Caki2 (cell line): ENCODE measurements around the gene ITLN2. TPM values are rescaled to one million over a fixed set of nuclear protein-coding genes. Genes with fewer than 3 reads are reported as not detected.
A peak's percentile ranks its signal among the peaks of the same experiment; 100 is the strongest.
"Not testable (repeated sequence)": the region's sequence is repeated elsewhere in the genome, so short reads cannot be mapped to it uniquely, and the experiment has no call there.

Source experiments
- DNase-seq: peaks from one replicate; pipeline ENCODE4 v3.0.0-alpha.2; 2015; ENCODE audit warnings: low read depth
- in situ Hi-C: cut with HindIII; loops from 2 replicates; pipeline ENCODE4 v1.10.0; 2016; ENCODE audit warnings: low sequenced_read_pairs, low pct_unique_long_range_greater_than_20kb, mixed read lengths
- total RNA-seq: library from RNA; depleted of rRNA; stranded (reverse); fragments of >200 nt; shearing (Covaris generic); gene quantifications from 2 replicates; pipeline ENCODE4 v1.2.3, GENCODE V29; 2014; ENCODE audit warnings: low replicate concordance

Gene ITLN2
- total RNA-seq, 1 experiment from 2014 or later, result not detected

DNA sequence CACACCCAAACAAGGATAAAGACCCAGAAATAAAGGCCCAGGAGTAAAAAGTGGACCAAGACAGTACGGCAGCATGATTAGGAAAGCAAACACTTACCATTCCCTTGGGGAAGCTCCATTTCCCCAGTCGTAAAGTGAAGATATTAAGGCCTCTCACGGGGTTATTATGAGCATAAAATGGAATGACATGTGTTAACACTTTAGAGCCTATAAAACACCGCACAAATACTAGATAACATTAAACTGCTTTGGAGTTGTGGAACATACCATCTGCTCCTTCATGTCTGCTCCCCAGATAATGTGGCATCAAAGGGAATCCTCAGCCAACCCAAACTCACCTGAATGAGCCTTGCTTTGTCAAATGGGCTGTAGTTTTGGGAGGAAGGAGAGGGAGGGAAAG, 8.9 kb upstream of the ITLN2 start:
- in situ Hi-C loops, result no loop called here
- no peak for DNase-seq

DNA sequence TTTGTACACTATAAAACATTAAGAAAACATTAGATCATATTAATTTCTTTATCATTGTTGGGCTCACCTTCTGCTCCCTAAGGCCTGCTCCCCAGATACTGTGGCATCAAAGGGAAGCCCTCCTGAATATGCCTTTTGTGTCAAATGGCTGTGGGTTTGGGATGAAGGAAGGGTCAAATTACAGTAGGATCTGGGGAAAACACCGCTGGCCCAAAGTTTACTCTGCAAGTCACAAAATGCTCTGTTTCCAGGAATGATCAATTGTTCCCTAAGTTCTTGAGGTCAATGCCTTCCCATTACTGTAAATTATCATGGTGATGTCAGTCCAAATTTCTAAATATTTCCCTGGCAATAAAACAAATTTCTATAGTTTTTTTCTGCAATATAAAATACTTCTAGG, 6.8 kb upstream of the ITLN2 start:
- no peak for DNase-seq
- in situ Hi-C loops, result no loop called here

DNA sequence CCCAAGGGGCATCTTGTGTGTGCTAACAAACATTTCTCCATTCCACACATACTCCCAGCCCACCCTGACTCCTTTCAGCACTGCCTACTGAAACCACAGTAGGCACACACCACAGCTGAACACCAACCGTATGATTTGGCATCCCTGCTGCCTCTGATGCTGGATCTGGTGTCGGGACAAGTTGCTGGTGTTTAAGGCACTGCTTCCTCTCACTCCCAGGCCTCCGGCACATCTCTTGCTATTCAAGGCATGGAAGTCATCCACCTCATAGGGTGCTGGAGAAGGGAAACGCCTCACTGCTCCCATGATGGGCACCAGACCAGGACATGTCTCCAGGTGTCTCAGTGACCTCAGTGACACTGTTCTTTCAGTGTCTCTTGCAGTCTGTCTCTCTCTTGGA, 2.4 kb upstream of the ITLN2 start:
- in situ Hi-C loops, result no loop called here
- DNase-seq, result no peak

DNA sequence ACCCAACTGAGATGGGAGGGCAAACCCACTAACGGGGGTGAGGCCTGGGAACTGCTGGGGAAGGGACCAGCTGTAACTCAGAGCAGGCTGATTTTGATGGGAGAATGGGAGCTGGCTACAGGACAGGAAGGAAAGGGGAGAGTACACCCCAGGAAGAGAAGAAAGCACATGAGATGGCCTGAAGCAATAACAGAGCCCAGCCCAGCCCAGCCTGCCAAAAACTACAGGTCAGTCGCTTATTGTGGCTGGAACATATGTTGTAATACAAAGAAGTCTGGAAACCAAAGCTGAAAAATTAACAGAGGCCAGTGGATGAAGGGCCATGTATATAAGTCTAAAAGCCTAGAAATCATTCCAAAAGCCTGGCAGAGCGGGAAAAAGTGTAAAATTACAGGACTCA, 1.6 kb downstream of the ITLN2 start:
- no peak for DNase-seq
- in situ Hi-C loops, result no loop called here

DNA sequence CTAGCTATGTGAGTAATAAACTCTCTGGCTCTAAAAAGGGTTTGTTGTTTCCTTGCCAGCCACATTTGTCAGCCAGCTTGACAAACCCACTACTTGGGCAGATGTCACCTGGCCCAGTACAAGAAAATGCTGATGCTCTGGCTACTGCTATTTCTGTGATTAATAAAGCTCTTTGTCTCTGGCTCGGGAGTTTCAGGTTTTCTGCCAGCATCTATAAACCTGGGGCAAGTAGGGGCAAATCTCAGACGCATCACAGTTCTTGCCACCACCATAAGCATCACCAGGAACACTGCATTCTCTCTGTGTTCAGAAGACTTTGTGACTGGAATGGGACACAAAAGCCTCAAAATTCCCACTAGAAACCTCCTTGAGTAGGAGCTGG, 2.5 kb downstream of the ITLN2 start:
- no peak for DNase-seq
- in situ Hi-C loops, result no loop called here

DNA sequence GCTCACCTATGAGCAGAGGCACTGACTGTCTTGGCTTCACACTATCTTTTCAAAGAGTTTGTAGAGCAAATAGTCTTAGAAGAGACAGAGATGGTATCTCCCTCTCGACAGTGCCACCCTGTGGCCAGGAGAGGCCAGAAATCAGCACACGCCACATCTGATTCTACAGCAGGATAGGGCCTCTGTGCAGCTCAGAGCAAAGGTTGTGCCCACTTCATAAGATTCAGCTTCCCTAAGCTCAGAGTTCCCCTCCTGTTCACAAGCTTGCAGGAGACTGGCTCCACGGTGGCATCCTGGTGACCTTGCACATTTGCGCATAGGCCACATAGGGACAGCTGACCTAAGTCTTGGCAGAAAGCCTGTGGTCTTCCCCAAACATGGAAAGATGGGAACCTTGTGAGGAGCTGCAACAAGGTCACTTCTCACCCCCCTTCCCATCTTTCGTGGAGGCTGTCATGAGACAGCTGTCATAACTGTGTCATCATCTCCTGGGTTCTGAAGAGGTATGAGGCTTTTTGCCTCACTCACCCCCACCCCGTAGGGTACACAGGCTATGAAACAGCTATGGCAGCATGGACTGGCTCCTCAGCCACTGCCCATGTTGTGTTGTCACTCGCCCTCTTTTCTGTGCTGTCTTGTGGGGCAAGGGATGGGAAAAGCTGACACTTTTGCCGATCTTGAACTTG, 3.0 kb downstream of the ITLN2 start:
- in situ Hi-C loops, result no loop called here
- peak; percentile 45 for DNase-seq

GRCh38 chr1:160950657-160951056, 4.0 kb downstream of the ITLN2 start:
- in situ Hi-C loops, result no loop called here
- no peak for DNase-seq

DNA sequence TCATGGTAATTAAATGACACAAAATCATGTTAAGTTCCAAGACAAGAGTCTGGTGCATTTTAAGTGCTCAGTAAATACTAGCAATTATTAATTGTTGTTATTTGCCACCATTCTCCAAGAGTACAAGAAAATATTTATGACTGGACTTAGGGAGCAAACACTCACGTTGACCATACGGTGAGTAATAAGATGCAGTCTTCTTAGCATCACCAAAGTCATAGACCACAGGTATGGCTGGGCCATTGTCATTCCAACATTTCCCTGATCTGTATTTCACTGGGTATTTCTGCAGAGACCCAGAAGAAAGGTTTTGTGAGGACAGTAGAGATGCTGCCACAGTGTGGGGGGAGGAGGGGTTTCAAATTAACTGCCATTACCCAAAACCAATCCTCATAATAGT, 4.7 kb downstream of the ITLN2 start:
- no peak for DNase-seq
- in situ Hi-C loops, result no loop called here

DNA sequence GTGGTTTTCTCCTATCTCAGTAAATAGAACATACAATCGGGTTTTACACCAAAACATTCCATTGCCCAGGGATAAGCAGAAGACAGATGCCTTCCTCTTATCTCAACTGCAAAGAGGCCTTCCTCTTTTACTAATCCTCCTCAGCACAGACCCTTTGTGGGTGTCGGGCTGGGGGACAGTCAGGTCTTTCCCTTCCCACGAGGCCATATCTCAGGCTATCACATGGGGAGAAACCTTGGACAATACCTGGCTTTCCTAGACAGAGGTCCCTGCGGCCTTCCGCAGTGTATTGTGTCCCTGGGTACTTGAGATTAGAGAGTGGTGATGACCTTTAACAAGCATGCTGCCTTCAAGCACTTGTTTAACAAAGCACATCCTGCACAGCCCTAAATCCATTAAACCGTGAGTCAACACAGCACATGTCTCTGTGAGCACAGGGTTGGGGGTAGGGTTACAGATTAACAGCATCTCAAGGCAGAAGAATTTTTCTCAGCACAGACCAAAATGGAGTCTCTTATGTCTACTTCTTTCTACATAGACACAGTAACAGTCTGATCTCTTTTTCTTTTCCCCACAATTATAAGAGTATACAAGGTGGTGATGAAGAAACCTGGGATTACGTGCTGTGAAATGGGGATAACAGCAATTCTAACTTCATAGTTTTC, 5.3 kb downstream of the ITLN2 start:
- peak; percentile 20 for DNase-seq
- in situ Hi-C loops, result not testable (repeated sequence)

GRCh38 chr1:160947174-160947759, 7.3 kb downstream of the ITLN2 start:
- DNase-seq, in situ Hi-C loops: not testable (repeated sequence)

GRCh38 chr1:160945881-160946280, 8.7 kb downstream of the ITLN2 start:
- DNase-seq, in situ Hi-C loops: not testable (repeated sequence)

- in situ Hi-C loops, result no loop called here
Observed at GRCh38 chr1:160945079-160945478, 9.5 kb downstream of the ITLN2 start.

DNA sequence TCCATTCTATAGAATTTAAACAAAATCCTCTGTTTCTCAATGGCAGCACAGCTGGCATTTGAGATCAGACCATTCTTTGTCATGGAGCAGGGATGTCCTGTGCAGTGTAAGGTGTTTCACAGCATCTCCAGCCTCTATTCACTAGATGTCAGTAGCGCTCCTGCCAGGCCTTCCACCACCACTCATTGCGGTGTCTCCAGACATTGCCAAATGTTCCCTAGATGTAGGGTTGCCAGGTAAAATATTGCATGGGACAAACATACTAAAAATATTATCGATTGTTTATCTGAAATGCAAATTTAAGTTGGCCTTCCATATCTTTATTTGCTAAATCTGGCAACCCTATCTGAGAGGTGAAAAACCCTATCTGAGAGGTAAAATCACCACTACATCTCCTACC, 11.7 kb downstream of the ITLN2 start:
- in situ Hi-C loops, result no loop called here
- no peak for DNase-seq

More at GRCh38 chr1:160945079-160945478, 9.5 kb downstream of the ITLN2 start:
- DNase-seq, result no peak

DNA sequence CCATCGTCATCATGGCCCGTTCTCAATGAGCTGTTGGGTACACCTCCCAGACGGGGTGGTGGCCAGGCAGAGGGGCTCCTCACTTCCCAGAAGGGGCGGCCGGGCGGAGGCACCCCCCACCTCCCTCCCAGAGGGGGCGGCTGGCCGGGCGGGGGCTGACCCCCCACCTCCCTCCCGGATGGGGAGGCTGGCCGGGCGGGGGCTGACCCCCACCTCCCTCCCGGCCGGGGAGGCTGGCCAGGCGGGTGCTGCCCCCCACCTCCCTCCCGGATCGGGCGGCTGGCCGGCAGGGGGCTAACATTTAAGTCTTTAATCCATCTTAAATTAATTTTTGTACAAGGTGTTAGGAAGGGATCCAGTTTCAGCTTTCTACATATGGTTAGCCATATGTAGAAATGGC, 17.9 kb downstream of the ITLN2 start:
- in situ Hi-C loops, DNase-seq: not testable (repeated sequence)

DNA sequence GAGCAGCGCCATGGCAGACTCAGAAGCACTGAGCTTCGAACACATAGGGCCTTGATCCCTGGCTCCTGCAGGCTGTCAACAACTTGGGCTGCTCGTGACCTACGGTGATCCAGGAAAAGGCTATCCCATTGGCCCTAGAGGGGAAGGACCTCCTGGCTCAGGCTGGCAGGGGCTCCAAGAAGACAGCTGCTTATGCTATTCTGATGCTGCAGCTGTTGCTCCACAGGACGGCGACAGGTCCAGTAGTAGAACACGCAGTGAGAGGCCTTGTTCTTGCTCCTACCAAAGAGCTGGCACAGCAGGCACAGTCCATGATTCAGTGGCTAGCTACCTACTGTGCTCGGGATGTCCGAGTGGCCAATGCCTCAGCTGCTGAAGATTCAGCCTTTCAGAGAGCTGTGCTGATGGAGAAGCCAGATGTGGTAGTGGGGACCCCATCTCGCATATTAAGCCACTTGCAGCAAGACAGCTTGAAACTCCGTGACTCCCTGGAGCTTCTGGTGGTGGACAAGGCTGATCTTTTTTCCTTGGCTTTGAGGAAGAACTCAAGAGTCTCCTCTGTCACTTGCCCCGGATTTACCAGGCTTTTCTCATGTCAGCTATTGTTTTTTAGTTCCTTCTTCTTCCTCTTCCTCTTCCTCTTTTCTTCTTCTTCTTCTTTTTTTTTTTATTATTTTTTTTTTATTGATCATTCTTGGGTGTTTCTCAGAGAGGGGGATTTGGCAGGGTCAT, 18.9 kb downstream of the ITLN2 start:
- in situ Hi-C loops, result no loop called here
- DNase-seq, result no peak

GRCh38 chr1:160933305-160933704, 21.3 kb downstream of the ITLN2 start:
- DNase-seq, in situ Hi-C loops: not testable (repeated sequence)

- in situ Hi-C loops, result no loop called here
- no peak for DNase-seq
Observed at GRCh38 chr1:160925652-160926244, 28.9 kb downstream of the ITLN2 start.

- in situ Hi-C loops, result no loop called here
- DNase-seq, result no peak
Observed at GRCh38 chr1:160924791-160925651, 29.6 kb downstream of the ITLN2 start.
